ENCODE data around the gene DMD.

DMD gene

DNA sequence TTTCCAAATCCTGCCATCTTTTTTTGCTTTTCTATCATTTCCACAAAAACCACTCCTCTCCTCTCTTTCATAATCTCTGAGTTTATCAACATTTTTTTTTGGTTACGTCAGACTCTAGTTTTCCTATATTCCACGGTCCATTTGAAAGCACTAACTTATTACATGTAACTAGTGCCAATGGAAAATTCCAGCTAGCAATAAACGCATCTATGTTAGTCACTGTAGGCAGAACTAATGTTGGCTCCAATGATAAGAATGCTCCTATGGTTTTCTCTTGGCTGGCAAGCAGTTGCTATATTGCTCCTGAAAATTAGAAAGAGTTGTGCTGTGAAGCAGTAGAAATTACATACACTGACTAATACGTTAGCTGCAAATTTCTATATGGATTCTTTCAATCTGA lies 1504.9 kb downstream of the DMD start:
- no peak for DNase-seq (ENCODE audit: low read depth)
- TF ChIP-seq, protein P1, sequence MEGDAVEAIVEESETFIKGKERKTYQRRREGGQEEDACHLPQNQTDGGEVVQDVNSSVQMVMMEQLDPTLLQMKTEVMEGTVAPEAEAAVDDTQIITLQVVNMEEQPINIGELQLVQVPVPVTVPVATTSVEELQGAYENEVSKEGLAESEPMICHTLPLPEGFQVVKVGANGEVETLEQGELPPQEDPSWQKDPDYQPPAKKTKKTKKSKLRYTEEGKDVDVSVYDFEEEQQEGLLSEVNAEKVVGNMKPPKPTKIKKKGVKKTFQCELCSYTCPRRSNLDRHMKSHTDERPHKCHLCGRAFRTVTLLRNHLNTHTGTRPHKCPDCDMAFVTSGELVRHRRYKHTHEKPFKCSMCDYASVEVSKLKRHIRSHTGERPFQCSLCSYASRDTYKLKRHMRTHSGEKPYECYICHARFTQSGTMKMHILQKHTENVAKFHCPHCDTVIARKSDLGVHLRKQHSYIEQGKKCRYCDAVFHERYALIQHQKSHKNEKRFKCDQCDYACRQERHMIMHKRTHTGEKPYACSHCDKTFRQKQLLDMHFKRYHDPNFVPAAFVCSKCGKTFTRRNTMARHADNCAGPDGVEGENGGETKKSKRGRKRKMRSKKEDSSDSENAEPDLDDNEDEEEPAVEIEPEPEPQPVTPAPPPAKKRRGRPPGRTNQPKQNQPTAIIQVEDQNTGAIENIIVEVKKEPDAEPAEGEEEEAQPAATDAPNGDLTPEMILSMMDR (IDR thresholded peaks at IDR 0.05; ENCODE audit: control insufficient read depth, extremely low read depth, insufficient read depth) = no peak
- H3K4me3 ChIP-seq (ENCODE audit: low read depth, low read length) = no peak overlapping the region

DNA sequence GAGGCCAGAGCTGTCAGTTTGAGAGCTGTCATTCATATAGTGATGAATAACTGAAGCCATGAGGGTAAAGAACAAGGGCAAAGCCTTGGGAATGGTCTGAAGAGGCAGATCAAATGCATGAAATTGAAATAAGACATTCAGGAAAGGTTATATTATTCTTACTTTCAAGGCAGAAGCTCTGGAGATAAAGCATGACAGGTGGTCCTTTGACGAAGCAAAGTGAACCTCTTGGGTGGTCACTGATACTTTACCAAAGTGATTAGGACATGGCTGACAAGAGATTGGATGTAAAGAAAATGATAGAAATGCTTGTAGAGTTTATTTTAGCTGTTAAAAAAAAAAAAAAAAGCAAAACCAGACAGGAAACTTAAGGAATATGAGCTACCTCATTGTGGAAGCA lies 1505.5 kb downstream of the DMD start:
- no peak for DNase-seq (ENCODE audit: low read depth)
- no peak overlapping the region for H3K4me3 ChIP-seq (ENCODE audit: low read depth, low read length)
- TF ChIP-seq, protein P1 (IDR thresholded peaks at IDR 0.05; ENCODE audit: control insufficient read depth, extremely low read depth, insufficient read depth) = no peak

- TF ChIP-seq, protein P1 (IDR thresholded peaks at IDR 0.05; ENCODE audit: control insufficient read depth, extremely low read depth, insufficient read depth) = no peak
- no peak overlapping the region for H3K4me3 ChIP-seq (ENCODE audit: low read depth, low read length)
- DNase-seq (ENCODE audit: low read depth) = no peak
Observed at GRCh38 chrX:31704938-31705337, 1506.4 kb downstream of the DMD start.

DNA sequence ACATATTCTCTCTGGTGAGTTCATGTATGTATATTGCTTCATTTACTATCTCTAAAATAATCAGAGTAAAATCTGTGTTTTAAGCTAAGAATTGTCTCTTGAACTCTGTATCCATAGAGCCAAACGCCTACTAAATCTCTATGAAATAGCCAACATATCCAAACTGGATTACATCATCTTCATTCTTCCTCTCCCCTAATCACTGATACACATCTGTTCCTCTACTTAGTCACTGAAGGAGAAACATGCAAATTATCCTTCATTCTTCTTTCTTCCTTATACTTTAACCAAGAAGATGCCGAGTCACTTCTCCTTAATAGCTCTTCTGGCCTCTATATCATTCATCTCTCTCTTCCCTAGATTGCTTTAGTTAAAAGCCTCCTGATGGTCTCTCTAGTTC lies 1509.1 kb downstream of the DMD start:
- no peak for DNase-seq (ENCODE audit: low read depth)
- TF ChIP-seq, protein P1 (IDR thresholded peaks at IDR 0.05; ENCODE audit: control insufficient read depth, extremely low read depth, insufficient read depth) = no peak
- H3K4me3 ChIP-seq (ENCODE audit: low read depth, low read length) = no peak overlapping the region

- H3K4me3 ChIP-seq (ENCODE audit: low read depth, low read length) = no peak overlapping the region
- no peak for DNase-seq (ENCODE audit: low read depth)
- TF ChIP-seq, protein P1 (IDR thresholded peaks at IDR 0.05; ENCODE audit: control insufficient read depth, extremely low read depth, insufficient read depth) = no peak
Observed at GRCh38 chrX:31697294-31697916, 1513.9 kb downstream of the DMD start.

DNA sequence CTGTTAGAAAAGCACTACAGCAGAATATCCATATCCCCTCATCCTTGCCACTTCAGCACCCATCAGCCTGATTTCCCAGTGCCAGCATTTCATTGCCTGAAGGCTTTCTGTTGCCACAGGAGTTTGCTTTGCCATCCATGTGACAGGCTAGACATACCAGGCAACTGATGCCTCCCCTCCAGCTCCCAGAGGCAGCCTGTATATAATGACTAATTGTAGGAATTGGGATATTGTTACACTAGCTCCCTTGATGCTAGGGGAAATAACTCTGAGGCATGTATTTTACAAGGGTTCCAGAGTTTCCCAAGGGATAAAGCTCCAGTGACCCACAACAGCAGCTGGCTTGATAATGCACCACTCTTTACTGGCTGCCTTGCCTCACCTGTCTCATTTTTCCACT lies 1531.5 kb downstream of the DMD start:
- DNase-seq (ENCODE audit: low read depth) = no peak
- TF ChIP-seq, protein P1 (IDR thresholded peaks at IDR 0.05; ENCODE audit: control insufficient read depth, extremely low read depth, insufficient read depth) = no peak
- H3K4me3 ChIP-seq (ENCODE audit: low read depth, low read length) = no peak overlapping the region

DNA sequence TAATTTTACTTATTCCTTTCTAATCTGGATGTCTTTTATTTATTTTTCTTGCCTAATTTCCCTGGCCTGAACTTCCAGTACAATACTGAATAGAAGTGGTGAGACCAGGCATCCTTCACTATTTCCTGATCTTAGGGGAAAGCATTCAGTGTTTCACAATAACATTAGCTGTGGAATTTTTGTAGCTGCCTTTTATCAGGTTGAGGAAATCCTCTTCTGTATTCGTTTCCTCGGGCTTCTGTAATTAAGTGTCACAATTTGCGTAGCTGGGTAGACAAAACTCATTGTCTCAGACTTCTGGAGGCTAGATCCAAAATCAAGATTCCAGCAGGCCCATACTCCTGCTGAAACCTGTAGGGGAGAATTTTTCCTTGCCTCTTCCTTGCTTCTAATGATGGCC lies 1541.1 kb downstream of the DMD start:
- no peak for DNase-seq (ENCODE audit: low read depth)
- H3K4me3 ChIP-seq (ENCODE audit: low read depth, low read length) = no peak overlapping the region
- TF ChIP-seq, protein P1 (IDR thresholded peaks at IDR 0.05; ENCODE audit: control insufficient read depth, extremely low read depth, insufficient read depth) = no peak
